NCI-H2081 treated with DMSO at 0.1 percent for 48 hours (cell line): ENCODE results near the gene ETNPPL.
"Not testable (repeated sequence)": the region's sequence is repeated elsewhere in the genome, so short reads cannot be mapped to it uniquely, and the experiment has no call there.

Source experiments
- DNase-seq: peaks from one replicate; lab custom pipeline; 2025; lab: John Stamatoyannopoulos, UW

The ETNPPL gene

DNA sequence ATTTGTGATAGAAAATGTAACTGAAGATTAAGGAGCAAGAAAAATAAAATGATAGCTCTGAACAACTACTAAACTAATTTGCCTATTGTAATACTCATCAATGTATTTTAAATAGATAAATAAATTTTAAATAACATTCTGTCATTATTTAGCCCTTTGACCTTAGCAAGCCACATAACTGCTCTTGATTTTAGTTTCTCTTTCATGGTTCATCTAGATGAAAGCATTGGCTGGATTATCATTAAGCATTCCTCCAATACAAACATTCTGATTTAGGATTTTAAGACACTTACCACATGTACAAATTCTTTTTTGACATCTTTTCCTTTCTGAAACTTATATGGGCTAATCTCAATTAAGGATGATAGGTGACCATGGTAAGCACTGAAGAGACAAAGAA lies 8.5 kb downstream of the ETNPPL start:
- no peak for DNase-seq

DNA sequence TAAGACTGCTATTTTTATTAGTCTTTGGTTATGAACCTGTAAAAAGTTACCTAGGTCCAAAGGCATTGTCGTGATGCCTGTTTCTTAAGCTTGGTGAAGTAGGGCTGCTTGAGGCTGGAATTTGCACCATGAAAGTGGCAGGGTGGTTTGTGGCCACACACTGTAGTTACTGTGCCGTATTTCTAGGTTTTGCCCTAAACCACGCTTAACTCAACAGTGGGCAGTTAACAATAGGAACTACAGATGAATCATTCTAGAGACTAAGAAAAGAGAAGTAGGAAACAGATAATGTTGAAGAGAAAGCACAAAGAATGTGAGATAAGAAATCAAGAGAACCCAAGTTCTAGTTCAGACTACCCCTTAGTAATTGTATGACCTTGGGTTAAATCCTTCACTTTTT lies 11.5 kb downstream of the ETNPPL start:
- no peak for DNase-seq

DNA sequence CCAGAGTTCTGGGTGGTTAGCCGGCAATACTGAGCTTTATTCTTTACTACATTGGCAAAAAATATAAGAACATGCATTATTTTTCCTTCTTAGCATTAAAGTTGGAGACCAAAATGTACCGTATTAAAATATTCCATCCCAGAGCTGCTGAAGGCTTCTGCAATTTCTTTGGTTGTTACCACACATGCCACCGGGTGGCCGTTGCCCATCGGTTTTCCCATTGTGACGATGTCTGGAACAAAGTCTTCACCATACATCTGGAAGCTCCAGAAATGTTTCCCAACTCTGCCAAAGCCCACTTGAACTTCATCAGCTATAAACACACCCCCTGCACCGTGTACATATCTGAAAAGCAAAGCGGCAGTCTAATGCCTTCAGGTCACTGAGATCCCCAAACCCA lies 13.7 kb downstream of the ETNPPL start:
- DNase-seq, result no peak

DNA sequence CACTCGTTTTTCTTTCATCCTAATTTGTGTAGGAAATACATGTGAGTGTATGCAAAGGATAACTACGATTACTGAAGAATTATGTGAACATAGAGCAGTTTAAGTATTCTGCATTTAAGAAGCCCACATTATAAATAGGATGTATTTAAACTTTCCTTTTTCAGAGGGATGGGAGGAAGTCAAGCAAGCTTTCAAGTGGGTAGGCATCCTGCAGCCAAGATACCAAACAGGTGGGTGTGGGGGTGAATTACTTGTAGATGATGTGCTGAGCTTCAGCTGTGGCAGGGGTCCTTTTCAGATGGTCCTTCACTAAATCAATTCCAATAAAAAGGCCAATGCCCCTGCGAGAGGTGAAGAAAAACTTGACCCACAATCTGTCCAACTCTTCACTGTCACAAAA lies 16.3 kb downstream of the ETNPPL start:
- DNase-seq, result no peak

DNA sequence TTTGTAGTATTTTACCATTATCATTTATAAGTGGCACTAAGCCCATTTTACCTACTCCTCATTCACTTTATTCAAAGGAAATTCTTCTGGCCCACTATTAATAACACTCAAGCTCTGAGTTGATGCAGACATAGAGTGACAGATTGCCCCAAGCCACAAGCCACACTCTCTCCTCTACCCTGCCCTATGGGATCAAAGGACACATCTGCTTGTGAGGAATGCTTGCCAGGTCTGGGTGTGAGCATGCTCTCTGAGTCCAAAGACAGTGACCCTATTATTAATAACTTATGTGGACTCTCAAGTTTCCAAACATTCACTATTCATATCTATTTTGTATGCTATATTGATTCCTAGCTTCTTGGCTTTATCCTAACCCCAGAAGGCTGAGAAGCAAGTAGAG lies 18.5 kb downstream of the ETNPPL start:
- no peak for DNase-seq

DNA sequence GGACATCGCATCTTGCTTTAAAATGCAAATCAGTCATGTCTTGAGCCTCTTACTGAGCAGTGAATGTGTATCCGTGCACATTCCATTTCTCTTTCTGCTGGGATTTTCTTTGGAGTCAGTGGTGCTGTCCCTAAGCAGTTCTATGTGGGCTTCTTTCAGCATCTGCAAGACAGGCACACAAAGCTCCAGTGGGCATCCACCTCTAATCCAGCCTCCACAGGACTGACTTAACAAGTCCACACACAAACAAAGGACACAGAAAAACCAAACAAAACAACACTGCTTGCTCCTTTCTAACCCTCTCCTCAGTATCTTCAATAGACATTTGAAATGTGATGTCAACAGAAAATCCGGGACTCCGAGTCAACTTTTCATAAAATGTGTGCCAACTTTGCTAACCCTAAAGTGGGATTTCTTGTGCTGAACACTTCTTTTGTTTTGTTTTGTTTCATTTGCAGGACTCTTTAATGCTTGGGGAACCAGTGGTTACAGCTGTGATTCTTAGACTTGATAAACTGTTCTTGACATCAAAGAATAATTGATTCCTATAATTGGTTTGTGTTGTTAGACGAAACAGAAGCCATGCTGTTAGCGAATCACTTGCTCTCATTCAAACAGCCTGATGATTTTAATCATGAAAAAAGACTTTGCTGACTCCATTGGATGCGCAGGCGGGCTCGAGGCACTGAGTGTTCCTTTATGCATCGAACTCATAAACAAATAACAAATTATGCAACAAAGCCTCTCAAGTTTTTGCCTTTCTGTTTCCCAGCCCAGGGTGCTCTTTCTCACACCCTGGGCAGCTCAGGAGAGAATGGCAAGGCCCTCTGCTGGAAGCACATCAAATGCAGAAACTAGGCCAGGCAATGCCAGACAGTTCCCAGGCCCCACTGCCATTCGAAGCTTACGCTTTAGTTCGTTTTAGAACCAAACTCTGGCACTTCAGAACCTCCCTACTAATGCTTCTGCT lies 20.1 kb downstream of the ETNPPL start:
- DNase-seq, result no peak

DNA sequence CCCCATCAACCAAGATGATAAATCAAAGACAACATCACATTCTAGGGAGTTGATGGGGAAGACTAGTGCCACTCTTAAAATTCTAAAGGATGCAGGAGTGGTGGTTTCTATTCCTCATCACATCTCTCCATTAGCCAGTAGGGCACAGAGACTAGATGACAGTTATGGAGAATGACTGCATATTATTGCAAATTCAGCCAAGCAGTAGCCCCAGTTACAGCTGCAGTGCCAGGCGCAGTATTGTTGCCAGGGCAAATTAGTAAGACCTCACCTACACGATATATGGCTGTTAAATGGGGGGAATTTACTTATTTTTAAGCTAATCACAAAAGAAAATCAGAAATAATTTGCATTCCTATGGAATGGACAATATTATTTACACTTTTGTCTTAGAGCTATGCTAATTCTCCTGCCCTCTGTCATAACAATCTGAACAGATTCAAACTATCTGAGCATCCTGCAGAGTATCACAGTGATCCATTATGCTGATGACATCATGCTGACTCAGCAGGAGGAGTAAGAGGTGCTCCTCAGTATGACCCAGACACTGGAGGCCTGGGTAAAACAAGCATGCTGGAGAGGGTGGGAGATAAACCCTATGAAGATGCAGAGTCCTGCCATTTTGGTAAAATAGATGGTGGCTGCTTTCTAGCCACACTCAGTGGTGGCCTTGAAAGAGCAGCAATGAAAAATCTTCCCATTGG lies 24.7 kb downstream of the ETNPPL start:
- no peak for DNase-seq

DNA sequence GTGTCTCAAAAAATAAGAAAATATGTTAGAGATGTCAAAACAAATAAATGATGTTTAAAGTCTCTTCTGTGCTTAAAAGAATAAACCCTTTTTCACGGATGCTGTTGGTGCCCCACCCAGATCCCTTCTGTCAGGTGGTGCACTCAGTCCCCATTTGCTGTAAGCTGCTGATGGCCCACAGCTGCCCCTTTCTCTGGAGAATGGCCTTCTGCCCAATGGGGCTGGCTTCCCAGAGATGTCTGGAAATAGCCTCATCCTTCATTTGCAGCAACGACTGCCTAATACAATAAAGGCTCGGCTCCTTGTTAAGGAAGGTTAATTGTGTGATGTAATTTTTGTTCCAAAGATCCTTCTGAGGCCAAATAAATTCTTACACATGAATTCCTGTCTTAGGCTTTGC lies 31.8 kb downstream of the ETNPPL start:
- no peak for DNase-seq

DNA sequence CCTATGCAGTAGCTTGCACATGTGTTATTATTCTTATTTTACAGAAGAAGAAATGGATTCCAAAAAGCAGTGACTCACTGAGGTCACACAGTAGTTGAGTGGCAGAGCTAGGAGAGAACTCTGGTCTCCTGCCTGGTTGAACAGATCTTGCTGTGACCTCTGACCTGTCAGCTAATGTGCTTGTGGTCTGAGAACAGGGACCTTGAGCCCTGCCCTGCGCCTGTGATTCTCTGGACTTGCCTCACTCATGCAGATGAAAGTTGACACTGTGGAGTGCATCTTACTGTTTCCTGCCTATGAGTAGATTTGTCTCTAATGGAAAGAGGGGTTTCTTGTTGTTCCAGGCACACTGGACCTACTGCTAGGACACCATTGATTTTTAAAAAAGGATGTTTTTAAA lies 32.3 kb downstream of the ETNPPL start:
- no peak for DNase-seq

DNA sequence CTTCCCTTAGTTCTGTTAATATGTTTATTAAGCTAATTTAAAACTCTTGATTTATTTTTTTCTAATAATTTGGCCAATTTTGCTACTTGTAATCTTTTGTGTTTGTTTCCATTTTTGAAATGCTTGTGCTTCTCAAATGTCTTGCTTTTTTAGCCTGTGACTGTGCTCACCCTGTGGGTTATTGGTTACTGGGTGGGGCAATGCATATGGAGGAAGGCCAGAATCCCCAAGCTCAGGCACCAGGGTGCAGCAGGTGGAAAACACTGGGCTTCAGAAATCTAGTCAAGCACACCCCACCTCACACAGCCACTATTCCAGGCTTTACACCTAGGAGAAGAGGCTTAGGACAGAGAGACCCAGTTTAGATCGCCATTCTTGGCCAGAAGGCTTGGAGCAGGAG lies 33.1 kb downstream of the ETNPPL start:
- DNase-seq, result no peak

DNA sequence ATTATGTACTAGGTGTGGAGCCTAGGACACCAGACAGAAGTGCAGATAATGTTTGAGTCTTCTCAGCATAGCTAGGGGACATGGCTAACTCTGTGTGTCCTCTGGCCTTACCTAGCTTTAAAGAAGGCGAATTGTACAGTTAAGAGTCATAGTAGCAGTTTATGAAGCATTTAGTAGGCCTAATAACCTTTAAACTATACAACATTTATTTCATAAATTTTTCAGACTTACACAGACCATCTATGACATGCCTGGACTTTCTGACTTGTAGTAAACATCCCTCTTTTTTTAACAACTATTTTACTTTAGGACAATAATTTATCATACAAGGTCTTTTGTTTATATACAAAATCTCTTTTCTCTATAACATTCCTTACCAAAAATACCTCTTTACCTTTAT lies 37.4 kb downstream of the ETNPPL start:
- DNase-seq, result no peak

DNA sequence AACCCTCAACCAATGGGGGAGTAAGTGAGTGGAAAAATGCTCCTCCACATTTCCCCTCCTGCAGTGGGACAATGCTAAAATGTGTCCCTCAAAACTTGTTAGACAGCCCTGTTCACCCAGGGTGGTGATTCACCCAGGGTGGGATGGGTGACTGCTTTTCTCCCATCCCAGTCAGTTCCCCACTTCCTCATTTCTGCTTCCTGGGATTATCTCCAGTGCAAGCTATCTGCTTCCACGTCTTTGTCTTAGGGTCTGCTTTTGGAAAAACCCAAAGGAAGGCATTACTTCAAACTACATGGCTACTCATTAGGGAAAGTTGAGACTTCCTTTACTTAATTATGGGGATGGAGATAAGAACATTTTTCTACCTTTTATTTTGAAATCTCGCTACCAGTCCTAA lies 45.5 kb downstream of the ETNPPL start:
- DNase-seq, result no peak

DNA sequence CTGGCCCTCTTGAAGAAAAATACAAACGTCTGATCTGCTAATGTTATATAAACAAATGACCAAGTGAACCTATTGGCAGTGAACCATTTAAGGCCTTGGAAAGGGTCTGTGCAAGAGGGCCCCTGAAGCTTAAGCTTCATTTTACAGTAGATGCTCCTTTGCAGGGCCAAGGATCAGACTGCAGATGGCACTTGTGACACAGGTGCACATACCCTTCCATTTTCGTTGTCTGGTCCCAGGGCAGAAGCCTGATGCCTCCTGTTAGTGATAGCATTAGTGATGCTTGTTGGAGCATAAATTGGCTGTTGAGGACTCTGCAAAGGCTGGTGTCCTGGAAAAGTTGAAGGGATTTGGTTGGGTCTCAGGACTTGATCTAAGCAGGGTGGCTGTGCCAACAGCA lies 46.5 kb downstream of the ETNPPL start:
- DNase-seq, result no peak

DNA sequence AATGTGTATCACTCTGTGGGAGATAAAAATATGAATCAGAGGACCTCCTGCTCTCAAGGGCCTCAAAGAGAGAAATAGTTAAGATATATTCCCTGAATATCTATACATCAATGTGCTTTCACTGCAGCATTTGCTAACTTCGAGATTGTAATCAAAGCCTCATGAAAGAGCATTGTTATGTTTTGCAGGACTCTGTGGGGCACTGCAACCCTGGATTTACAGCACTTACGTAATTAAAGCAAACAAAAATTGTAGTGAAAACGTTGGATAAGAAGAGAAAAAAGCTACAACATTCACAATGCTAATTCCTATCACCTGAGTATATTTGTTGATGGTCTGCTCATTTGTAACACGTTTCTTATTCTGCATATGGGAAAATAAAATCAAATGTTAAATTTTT lies 48.0 kb downstream of the ETNPPL start:
- DNase-seq, result no peak

DNA sequence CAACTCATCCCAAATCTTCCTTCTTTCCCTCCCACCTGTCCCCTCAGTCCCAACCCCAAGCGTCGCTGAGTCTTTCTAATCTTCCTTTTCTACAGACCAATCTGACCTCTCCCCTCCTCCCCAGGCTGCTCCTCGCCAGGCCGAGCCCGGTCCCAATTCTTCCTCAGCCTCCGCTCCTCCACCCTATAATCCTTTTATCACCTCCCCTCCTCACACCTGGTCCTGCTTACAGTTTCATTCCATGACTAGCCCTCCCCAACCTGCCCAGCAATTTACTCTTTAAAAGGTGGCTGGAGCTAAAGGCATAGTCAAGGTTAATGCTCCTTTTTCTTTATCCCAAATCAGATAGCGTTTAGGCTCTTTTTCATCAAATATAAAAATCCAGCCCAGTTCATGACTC lies 52.3 kb downstream of the ETNPPL start:
- not testable (repeated sequence) for DNase-seq

DNA sequence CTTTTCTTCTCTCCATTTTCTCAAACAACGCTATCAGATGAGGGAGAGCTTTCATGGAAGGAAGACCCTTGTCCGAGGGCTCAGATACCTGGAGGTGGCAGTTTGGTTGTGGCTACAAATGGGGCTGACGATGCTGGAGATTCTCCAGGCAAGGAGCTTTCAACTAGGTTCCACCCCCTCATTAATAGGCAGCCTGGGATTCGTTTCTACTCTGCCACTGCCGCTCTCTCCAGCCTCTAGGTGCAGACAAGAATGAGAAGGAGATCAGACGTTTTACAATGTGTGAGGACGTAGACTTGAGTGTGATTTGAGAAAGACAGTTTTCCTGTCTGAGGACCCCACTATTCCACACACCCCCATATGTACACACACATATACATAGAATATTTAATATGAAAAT lies 53.1 kb downstream of the ETNPPL start:
- DNase-seq, result no peak

DNA sequence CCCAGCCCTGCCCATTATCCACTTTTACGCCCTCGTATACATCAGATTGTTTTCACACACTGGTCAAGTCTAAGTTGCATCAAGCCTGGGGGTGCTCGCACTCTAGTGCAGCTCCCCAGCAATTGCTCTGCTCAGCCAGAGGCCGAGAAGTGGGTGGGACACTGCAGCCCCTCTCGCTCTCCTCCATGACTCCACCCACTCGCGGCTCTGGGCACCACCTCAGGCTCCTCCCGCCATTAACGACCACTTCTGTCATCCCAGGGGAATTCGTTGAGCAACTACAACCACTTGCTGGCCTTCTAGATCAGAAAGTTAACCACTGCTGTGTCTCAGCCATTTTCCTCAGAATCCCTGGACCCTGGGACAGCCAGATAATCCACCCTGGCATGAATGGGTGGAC lies 53.6 kb downstream of the ETNPPL start:
- DNase-seq, result no peak

DNA sequence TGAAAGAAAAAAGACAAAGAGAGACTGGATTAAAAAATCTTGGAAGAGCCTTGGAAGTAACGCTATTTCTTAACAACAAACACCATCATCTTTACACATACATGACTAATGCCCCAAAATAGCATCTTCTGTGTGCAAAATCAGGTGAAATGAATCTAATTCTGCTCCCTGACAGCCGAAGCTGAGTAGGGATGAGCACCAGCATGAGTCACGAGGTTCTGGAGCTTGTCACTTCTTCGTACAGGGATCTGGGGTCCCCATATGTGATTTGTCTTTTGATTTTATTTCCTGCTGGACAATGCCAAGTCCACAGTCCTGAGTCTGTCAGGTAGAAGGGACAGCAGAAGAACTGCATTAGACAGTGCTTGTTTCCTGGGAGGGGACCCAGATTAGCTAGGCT lies 56.6 kb downstream of the ETNPPL start:
- DNase-seq, result no peak

DNA sequence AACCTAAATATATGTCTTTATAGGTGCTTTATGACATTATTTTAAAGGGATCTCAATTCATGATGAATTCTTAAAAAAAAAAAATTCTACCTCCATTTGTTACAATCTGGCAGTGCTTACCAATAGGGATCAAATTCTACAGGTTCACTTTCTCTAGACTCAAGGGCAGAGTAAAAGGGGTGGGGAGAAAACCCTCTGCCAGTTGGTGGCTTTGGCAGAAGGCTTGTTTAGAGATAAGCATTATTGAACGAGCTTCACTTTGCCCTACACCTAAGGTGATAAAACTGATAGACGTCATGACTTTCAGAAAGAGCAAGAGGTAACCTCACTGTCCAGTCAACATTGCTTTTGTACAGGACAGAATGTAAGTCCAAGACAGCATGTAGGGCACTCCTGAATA lies 58.9 kb downstream of the ETNPPL start:
- DNase-seq, result no peak

DNA sequence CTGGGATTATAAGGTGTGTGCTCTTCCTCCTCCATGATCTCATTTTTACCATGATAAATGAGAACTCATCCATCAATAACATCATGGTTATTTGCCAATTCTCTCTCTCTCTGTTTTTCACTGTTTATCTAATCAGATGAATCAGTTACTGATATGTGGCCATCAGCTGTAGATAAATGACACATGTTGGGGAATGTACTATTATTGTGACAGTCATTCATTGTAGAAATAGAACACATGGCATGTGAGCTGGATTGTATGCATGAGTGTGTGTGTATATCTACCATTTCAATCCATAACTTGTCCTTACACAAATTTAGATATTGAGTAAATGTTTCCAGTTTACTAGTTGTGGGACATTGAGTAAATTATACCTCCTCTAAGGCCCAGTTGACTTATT lies 59.5 kb downstream of the ETNPPL start:
- no peak for DNase-seq

DNA sequence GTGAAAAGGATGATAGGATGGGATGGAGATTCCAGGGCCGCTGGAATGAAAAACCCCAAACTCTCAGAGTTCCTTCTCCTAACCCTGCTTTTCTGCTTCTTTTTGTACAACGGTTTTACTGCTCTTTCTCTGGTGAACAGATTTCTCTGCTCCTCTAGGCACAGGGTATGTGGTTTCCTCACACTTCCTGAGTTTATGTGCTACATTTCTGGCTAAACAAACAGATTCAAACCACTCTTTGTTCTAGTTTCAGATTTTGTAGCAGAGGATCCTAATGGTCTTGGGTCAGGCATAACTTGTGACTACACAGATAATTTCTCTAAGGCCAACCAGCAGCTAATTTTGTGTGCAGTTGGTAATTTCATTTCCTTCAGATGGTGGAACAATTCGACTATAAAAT lies 59.9 kb downstream of the ETNPPL start:
- no peak for DNase-seq

DNA sequence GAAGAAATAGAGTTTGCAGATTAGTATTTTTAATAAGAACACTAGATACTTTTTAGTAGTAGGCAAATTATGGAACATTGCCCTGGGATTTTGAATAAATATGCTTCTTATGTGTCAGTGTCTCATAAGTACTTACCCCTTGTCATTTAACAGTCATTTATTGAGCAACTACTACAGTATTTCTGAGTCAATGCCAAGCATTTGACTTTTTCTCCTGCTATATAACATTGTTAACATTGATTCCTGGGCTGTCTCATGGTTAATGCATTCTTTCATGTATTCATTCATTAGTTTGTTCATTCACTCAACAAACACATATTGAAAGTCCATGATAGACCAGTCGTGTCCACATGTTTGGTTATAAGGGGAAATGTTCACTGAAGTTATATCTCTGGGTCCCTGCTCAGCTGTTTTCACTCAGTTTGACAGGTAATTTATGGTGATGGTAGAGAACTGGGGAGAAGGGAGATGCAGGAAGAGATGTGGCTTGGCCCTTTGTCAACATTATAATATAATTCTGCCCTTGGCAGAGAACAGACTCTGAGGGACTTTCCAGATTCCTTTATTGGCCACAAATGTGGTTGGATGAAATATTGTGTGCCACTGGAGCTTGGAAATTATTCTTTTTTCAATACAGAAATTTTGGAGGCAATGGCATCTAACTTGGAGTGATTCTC lies 62.6 kb downstream of the ETNPPL start:
- no peak for DNase-seq

DNA sequence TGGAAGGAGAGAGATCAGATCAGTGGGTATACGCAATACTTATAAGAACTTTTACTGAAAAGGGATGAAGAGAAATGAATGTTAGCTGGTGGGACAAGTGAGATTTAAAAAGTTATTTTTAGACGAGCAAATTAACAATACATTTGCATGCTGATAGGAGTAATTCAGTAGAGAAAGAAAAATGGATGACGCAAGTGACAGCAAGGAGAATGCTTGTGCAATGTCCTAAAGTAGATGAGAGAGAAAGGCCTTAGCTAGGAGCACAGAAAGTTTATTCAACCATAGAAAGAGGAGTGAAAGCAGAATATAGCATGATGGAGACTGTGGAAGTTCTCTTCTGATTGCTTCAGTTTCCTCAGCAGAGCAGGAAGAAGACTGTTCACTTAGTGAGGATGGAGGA lies 66.7 kb downstream of the ETNPPL start:
- DNase-seq, result no peak
